GM19099 (cell line): ENCODE results near the gene FAF1.

Source experiments
- POLR2A ChIP-seq: IDR thresholded peaks from 3 replicates; pipeline ENCODE4 v1.6.1; 2011; ENCODE audit warnings: low read depth; ENCODE audit not compliant: insufficient read length; ENCODE audit errors: extremely low read depth

Gene FAF1

GRCh38 chr1:50481142-50481736 is 478.8 kb downstream of the FAF1 start:
- TF ChIP-seq POLR2A, result no peak

GRCh38 chr1:50476800-50477199 is 483.3 kb downstream of the FAF1 start:
- no peak for TF ChIP-seq POLR2A

- TF ChIP-seq POLR2A, result no peak
Measured at GRCh38 chr1:50474859-50475809, 484.9 kb downstream of the FAF1 start.

GRCh38 chr1:50473513-50473912 is 486.6 kb downstream of the FAF1 start:
- no peak for TF ChIP-seq POLR2A

- TF ChIP-seq POLR2A, result no peak
Measured at GRCh38 chr1:50471967-50472366, 488.1 kb downstream of the FAF1 start.

- TF ChIP-seq POLR2A, result no peak
Measured at GRCh38 chr1:50462964-50463363, 497.1 kb downstream of the FAF1 start.

GRCh38 chr1:50458507-50458906 is 501.6 kb downstream of the FAF1 start:
- TF ChIP-seq POLR2A, result no peak

GRCh38 chr1:50454911-50455310 is 505.2 kb downstream of the FAF1 start:
- no peak for TF ChIP-seq POLR2A

- no peak for TF ChIP-seq POLR2A
Measured at GRCh38 chr1:50453266-50453665, 506.8 kb downstream of the FAF1 start.

GRCh38 chr1:50452700-50453099 is 507.4 kb downstream of the FAF1 start:
- no peak for TF ChIP-seq POLR2A

GRCh38 chr1:50450861-50451653 is 509.0 kb downstream of the FAF1 start:
- TF ChIP-seq POLR2A, result no peak

GRCh38 chr1:50447961-50448360 is 512.1 kb downstream of the FAF1 start:
- TF ChIP-seq POLR2A, result no peak

- no peak for TF ChIP-seq POLR2A
Measured at GRCh38 chr1:50441183-50441582, 518.9 kb downstream of the FAF1 start.

- TF ChIP-seq POLR2A, result no peak
Measured at GRCh38 chr1:50438945-50439344, 521.1 kb downstream of the FAF1 start.

GRCh38 chr1:50436489-50436888 is 523.6 kb downstream of the FAF1 start:
- no peak for TF ChIP-seq POLR2A

- no peak for TF ChIP-seq POLR2A
Measured at GRCh38 chr1:50430010-50430405, 530.1 kb downstream of the FAF1 start.
